HG02885 (cell line): ENCODE results near the gene NKRF.
A peak's percentile ranks its signal among the peaks of the same experiment; 100 is the strongest.

Experiments
- ATAC-seq: cut with Tn5 transposase; IDR thresholded peaks from one replicate; pipeline ENCODE4 v1.9.1; 2021; ENCODE audit warnings: mild to moderate bottlenecking; ENCODE audit not compliant: unreplicated experiment, poor library complexity

The NKRF gene

GRCh38 chrX:119617517-119618164 lies 11.4 kb upstream of the NKRF start:
- ATAC-seq: peak; percentile 67

- ATAC-seq: no peak
Measured at GRCh38 chrX:119614776-119615175, 8.6 kb upstream of the NKRF start.

- ATAC-seq: no peak
Measured at GRCh38 chrX:119607018-119607389, 780 bp upstream of the NKRF start.

GRCh38 chrX:119605464-119606279 lies 552 bp downstream of the NKRF start:
- peak; percentile 31 for ATAC-seq

GRCh38 chrX:119604766-119605463 lies 1.3 kb downstream of the NKRF start:
- ATAC-seq: no peak

- no peak for ATAC-seq
Measured at GRCh38 chrX:119602701-119603255, 3.4 kb downstream of the NKRF start.

- ATAC-seq: no peak
Measured at GRCh38 chrX:119589810-119590209, 16.4 kb downstream of the NKRF start.

- no peak for ATAC-seq
Measured at GRCh38 chrX:119583431-119584059, 22.7 kb downstream of the NKRF start.

GRCh38 chrX:119579414-119579813 lies 26.8 kb downstream of the NKRF start:
- ATAC-seq: no peak

- ATAC-seq: peak; percentile 82
Measured at GRCh38 chrX:119574394-119575266, 31.6 kb downstream of the NKRF start, which contains the start of gene UBE2A. UBE2A (plus strand) TSS chrX:119574563; CDS start chrX:119574712, 149 bp downstream.

- peak; percentile 17 for ATAC-seq
Measured at GRCh38 chrX:119573840-119574393, 32.3 kb downstream of the NKRF start.

GRCh38 chrX:119573222-119573621 lies 33.0 kb downstream of the NKRF start:
- ATAC-seq: no peak

GRCh38 chrX:119570351-119570835 lies 35.8 kb downstream of the NKRF start:
- ATAC-seq: no peak

GRCh38 chrX:119565107-119565663 lies 41.0 kb downstream of the NKRF start, which contains the start of gene STEEP1:
STEEP1 (minus strand) TSS chrX:119565409; CDS start chrX:119565355, 54 bp downstream.
- peak; percentile 93 for ATAC-seq

- ATAC-seq: no peak
Measured at GRCh38 chrX:119552508-119552907, 53.7 kb downstream of the NKRF start.

GRCh38 chrX:119549327-119550016 lies 56.8 kb downstream of the NKRF start:
- ATAC-seq: peak; percentile 56

GRCh38 chrX:119541188-119541587 lies 65.0 kb downstream of the NKRF start:
- ATAC-seq: no peak

GRCh38 chrX:119539872-119540271 lies 66.4 kb downstream of the NKRF start:
- no peak for ATAC-seq
